Body of pancreas (tissue), 4 donors: ENCODE results near the gene ALPL. TPM values are rescaled to one million over a fixed set of nuclear protein-coding genes. Genes with fewer than 3 reads are reported as not detected.
"Not testable (repeated sequence)": the region's sequence is repeated elsewhere in the genome, so short reads cannot be mapped to it uniquely, and the experiment has no call there.

Experiments
- ATAC-seq: fragments of 150-250 bp; one replicate; pipeline ENCODE4 v1.9.1; 2016
- DNase-seq, 4 donors: peaks; one replicate each; pipeline ENCODE4 v3.0.0-alpha.2; 2019
- H3K27ac ChIP-seq, 4 donors: fragments of 200-600 bp; sonication (generic); 1 replicate in 3 of 4; 2 replicates in 1 of 4; pipeline versions ENCODE4 v1.5.1 to v1.6.1; 2016 to 2019; ENCODE audit warnings: mild to moderate bottlenecking in 1 of 4, mixed read lengths in 1 of 4, moderate library complexity in 1 of 4
- H3K27me3 ChIP-seq, 2 donors: fragments of 200-600 bp; sonication (generic); one replicate each; pipeline ENCODE4 v1.6.0; 2016; ENCODE audit warnings: mild to moderate bottlenecking in 1 of 2
- H3K36me3 ChIP-seq, 2 donors: fragments of 200-600 bp; sonication (generic); replicated peaks in 1 of 2; 2 replicates each; pipeline ENCODE4 v1.5.1; 2016; ENCODE audit warnings: low read depth in 2 of 2; ENCODE audit not compliant: insufficient read depth in 1 of 2
- H3K4me1 ChIP-seq: fragments of 200-600 bp; sonication (generic); one replicate; pipeline ENCODE4 v1.6.0; 2016
- H3K4me3 ChIP-seq, 2 donors: fragments of 200-600 bp; sonication (generic); 1 replicate in 1 of 2; 2 replicates in 1 of 2; pipeline ENCODE4 v1.5.1; 2016 to 2019
- H3K9me3 ChIP-seq, 3 donors: fragments of 200-600 bp; sonication (generic); 1 replicate in 2 of 3; 2 replicates in 1 of 3; pipeline ENCODE4 v1.5.1; 2016
- CTCF ChIP-seq, 7 experiments: fragments of 450-650 bp in 4 of 7; fragments of 200-600 bp in 3 of 7; sonication (generic) in 3 of 7; IDR thresholded peaks; one replicate each; pipeline ENCODE4 v1.5.1; 2016 to 2019; ENCODE audit warnings: antibody characterized with exemption in 7 of 7
- POLR2A ChIP-seq, 3 donors: fragments of 450-650 bp; IDR thresholded peaks; one replicate each; pipeline ENCODE4 v1.6.1; 2016; ENCODE audit warnings: antibody characterized with exemption in 3 of 3, mild to moderate bottlenecking in 2 of 3
- WGBS, 2 donors: methylation state at CpG; one replicate each; pipeline ENCODE4 v1.1.5; 2017; 5-methylcytosine and 5-hydroxymethylcytosine counted together
- intact Hi-C: fragments of 100-400 bp; cut with DNase I; formaldehyde crosslinking; loops from one replicate; pipeline ENCODE4 v1.15.1; 2023
- total RNA-seq, 2 donors: library from RNA; depleted of rRNA; stranded (reverse); fragments of >200 nt; gene quantifications; one replicate each; pipeline ENCODE4 v1.1.0, GENCODE V29; 2016

ALPL gene
- total RNA-seq, 2 donors from 2014 or later, result 3.4 to 10.9 TPM

GRCh38 chr1:21518774-21519455 lies 9.7 kb downstream of the ALPL start:
- intact Hi-C loops, result no loop called here
- 89 to 90% methylated on average over 16 of the region's 16 CpGs for WGBS, 2 donors
- no peak for TF ChIP-seq POLR2A (IDR thresholded peaks at IDR 0.05)
- no peak for TF ChIP-seq CTCF (IDR thresholded peaks at IDR 0.05)

GRCh38 chr1:21519486-21520070 lies 10.4 kb downstream of the ALPL start:
- intact Hi-C loops, H3K27me3 ChIP-seq, DNase-seq, H3K27ac ChIP-seq, H3K4me3 ChIP-seq, H3K4me1 ChIP-seq, ATAC-seq, H3K36me3 ChIP-seq, H3K9me3 ChIP-seq: not testable (repeated sequence)
- 91 to 93% methylated on average over 11 of the region's 11 CpGs for WGBS, 2 donors

More at GRCh38 chr1:21518774-21519455, 9.7 kb downstream of the ALPL start:
- H3K36me3 ChIP-seq, result no peaks in the 10 kb centered on the region
- no peak for DNase-seq
- no peaks in the 10 kb centered on the region for H3K9me3 ChIP-seq
- H3K4me1 ChIP-seq, result no peaks in the 10 kb centered on the region
- ATAC-seq, result no peak
- H3K27me3 ChIP-seq, result no peaks in the 10 kb centered on the region
- H3K4me3 ChIP-seq, result no peak overlapping the region
- no peak overlapping the region for H3K27ac ChIP-seq

- Histone ChIP-seq H3K36me3 (no peaks in the 10 kb centered on the region), H3K27me3 (no peaks in the 10 kb centered on the region), H3K4me1 (no peaks in the 10 kb centered on the region), H3K9me3 (no peaks in the 10 kb centered on the region), H3K27ac (no peak overlapping the region), H3K4me3 (no peak overlapping the region)
- DNase-seq, result no peak
- intact Hi-C loops, result no loop called here
- no peak for ATAC-seq
- WGBS, 2 donors, result 85 to 87% methylated on average over 13 to 16 of the region's 16 CpGs
- TF ChIP-seq CTCF (IDR thresholded peaks at IDR 0.05), result no peak
Measured at GRCh38 chr1:21520899-21521716, 11.9 kb downstream of the ALPL start.

- intact Hi-C loops, result no loop called here
- H3K36me3 ChIP-seq, result no peaks in the 10 kb centered on the region
- 92 to 93% methylated on average over 4 of the region's 4 CpGs for WGBS, 2 donors
- TF ChIP-seq CTCF (IDR thresholded peaks at IDR 0.05) (no peak), POLR2A (IDR thresholded peaks at IDR 0.05) (no peak)
- no peak overlapping the region for H3K27ac ChIP-seq
- DNase-seq (no peak), ATAC-seq (no peak)
- no peaks in the 10 kb centered on the region for H3K27me3 ChIP-seq
- H3K4me3 ChIP-seq, result no peak overlapping the region
- no peaks in the 10 kb centered on the region for H3K4me1 ChIP-seq
- no peaks in the 10 kb centered on the region for H3K9me3 ChIP-seq
Measured at GRCh38 chr1:21521717-21522060, 12.5 kb downstream of the ALPL start.

- no peaks in the 10 kb centered on the region for H3K9me3 ChIP-seq
- ATAC-seq, result no peak
- no peak for TF ChIP-seq POLR2A (IDR thresholded peaks at IDR 0.05)
- TF ChIP-seq CTCF (IDR thresholded peaks at IDR 0.05), result no peak
- WGBS, 2 donors, result 80 to 81% methylated on average over 11 of the region's 11 CpGs
- no peaks in the 10 kb centered on the region for H3K27me3 ChIP-seq
- no peak overlapping the region for H3K4me3 ChIP-seq
- H3K4me1 ChIP-seq, result no peaks in the 10 kb centered on the region
- H3K36me3 ChIP-seq, result no peaks in the 10 kb centered on the region
- intact Hi-C loops, result no loop called here
- no peak overlapping the region for H3K27ac ChIP-seq
- no peak for DNase-seq
Measured at GRCh38 chr1:21522525-21523038, 13.4 kb downstream of the ALPL start.
